HepG2 (cell line): Measurements from ENCODE around the gene SUB1. TPM values are rescaled to one million over a fixed set of nuclear protein-coding genes. Genes with fewer than 3 reads are reported as not detected.

Experiments used
- ATAC-seq: fragments of 200-7000 bp; cut with Tn5 transposase; 3 replicates; pipeline ENCODE4 v1.9.1; 2020; ENCODE audit warnings: mild to moderate bottlenecking, moderate library complexity
- BruUV-seq: library from RNA; stranded (reverse); fragments of 400-500 nt; replicated peaks from 2 replicates; lab custom pipeline; 2021; lab: Mats Ljungman, UMichigan
- CTCF ChIA-PET: fragments of 300-600 bp; formaldehyde crosslinking; extraction: SDS; loops from one replicate; lab custom pipeline; 2021; ENCODE audit warnings: low total read pairs, inconsistent platforms, low intra/inter-chr PET ratio; lab: Yijun Ruan, JAX
- POLR2A ChIA-PET: fragments of 350-600 bp; sonication (Branson Sonifier 250); formaldehyde crosslinking; loops from one replicate; lab custom pipeline; 2020; ENCODE audit warnings: antibody characterized with exemption, inconsistent platforms; lab: Yijun Ruan, JAX
- DNase-seq: peaks from one replicate; pipeline ENCODE4 v3.0.0-alpha.2; 2015; ENCODE audit warnings: low spot score
- FAIRE-seq: peaks from 3 replicates; lab custom pipeline; 2011; peaks lifted over from hg19 to GRCh38; lab: Jason Lieb, UNC
- H2AFZ ChIP-seq: one replicate; pipeline ENCODE4 v1.6.1; 2011; ENCODE audit warnings: low read length, inconsistent platforms
- H3K27ac ChIP-seq: fragments of 300-600 bp; 3 replicates; pipeline ENCODE4 v1.8.0; 2011; ENCODE audit warnings: mixed run types, mild to moderate bottlenecking, mixed read lengths, low read length, inconsistent platforms; ENCODE audit not compliant: insufficient read depth; ENCODE audit errors: extremely low read length
- H3K27me3 ChIP-seq, 2 experiments: fragments of 200-600 bp in 1 of 2; 2 replicates in 1 of 2; 3 replicates in 1 of 2; pipeline versions ENCODE4 v1.6.0 to v1.8.0; 2011; ENCODE audit warnings: low read length in 2 of 2, mild to moderate bottlenecking in 2 of 2, moderate library complexity in 2 of 2, inconsistent platforms in 1 of 2; ENCODE audit not compliant: insufficient read depth in 2 of 2, control insufficient read depth in 1 of 2
- H3K36me3 ChIP-seq, 2 experiments: fragments of 200-600 bp in 1 of 2; replicated peaks in 1 of 2; 2 replicates in 1 of 2; 3 replicates in 1 of 2; pipeline versions ENCODE4 v1.5.1 to v1.8.0; 2011; ENCODE audit warnings: low read length in 2 of 2, inconsistent platforms in 1 of 2; ENCODE audit not compliant: insufficient read depth in 2 of 2, control insufficient read depth in 1 of 2
- H3K4me1 ChIP-seq: 2 replicates; pipeline ENCODE4 v1.5.1; 2012; ENCODE audit warnings: low read length, inconsistent platforms; ENCODE audit not compliant: insufficient read depth
- H3K4me2 ChIP-seq: 2 replicates; pipeline ENCODE4 v1.6.0; 2011; ENCODE audit warnings: low read depth, low read length, inconsistent platforms
- H3K4me3 ChIP-seq, 3 experiments: fragments of 200-600 bp in 1 of 3; sonication (generic), shearing (Covaris generic) in 1 of 3; replicated peaks in 1 of 3; 2 replicates each; pipeline ENCODE4 v1.5.1; 2011 to 2016; ENCODE audit warnings: low read length in 3 of 3, inconsistent platforms in 2 of 3, low read depth in 2 of 3, mild to moderate bottlenecking in 2 of 3, control low read depth in 1 of 3, mixed read lengths in 1 of 3; ENCODE audit not compliant: insufficient read depth in 1 of 3
- H3K79me2 ChIP-seq: one replicate; pipeline ENCODE4 v1.6.1; 2011; ENCODE audit warnings: low read length, inconsistent platforms; ENCODE audit not compliant: insufficient read depth
- H3K9ac ChIP-seq: 2 replicates; pipeline ENCODE4 v1.6.0; 2011; ENCODE audit warnings: mild to moderate bottlenecking, low read depth, low read length, inconsistent platforms; ENCODE audit not compliant: insufficient read depth
- H3K9me3 ChIP-seq: 2 replicates; pipeline ENCODE4 v1.5.1; 2012; ENCODE audit warnings: mild to moderate bottlenecking, low read length
- H4K20me1 ChIP-seq: 2 replicates; pipeline ENCODE4 v1.6.0; 2011; ENCODE audit warnings: inconsistent platforms, mild to moderate bottlenecking, low read length, moderate library complexity; ENCODE audit not compliant: insufficient read depth
- DNMT1 ChIP-seq: sonication (generic); formaldehyde crosslinking; IDR thresholded peaks from 2 replicates; pipeline ENCODE4 v1.5.1; 2020; ENCODE audit warnings: mild to moderate bottlenecking, missing genetic modification reagents
- IRF9 ChIP-seq: sonication (generic); formaldehyde crosslinking; IDR thresholded peaks from 2 replicates; pipeline ENCODE4 v1.8.0; 2022; ENCODE audit warnings: missing genetic modification reagents, mild to moderate bottlenecking, borderline replicate concordance
- ISX ChIP-seq: sonication (generic); formaldehyde crosslinking; conservative IDR thresholded peaks from 2 replicates; pipeline ENCODE4 v1.5.0; 2020; ENCODE audit warnings: missing genetic modification reagents
- MAZ ChIP-seq, 2 experiments: sonication (generic) in 1 of 2; formaldehyde crosslinking in 1 of 2; IDR thresholded peaks; 2 replicates each; pipeline versions ENCODE4 v1.5.0 to v1.6.1; 2012 to 2020; ENCODE audit warnings: low read depth in 2 of 2, mild to moderate bottlenecking in 2 of 2, borderline replicate concordance in 1 of 2, improper control_type of control experiment in 1 of 2, low read length in 1 of 2, missing genetic modification reagents in 1 of 2, moderate library complexity in 1 of 2
- ZBTB20 ChIP-seq: sonication (generic); formaldehyde crosslinking; IDR thresholded peaks from 2 replicates; pipeline ENCODE4 v1.8.1; 2023; ENCODE audit warnings: missing genetic modification reagents, low read depth, mild to moderate bottlenecking, borderline replicate concordance
- ZFP91 ChIP-seq: sonication (generic); formaldehyde crosslinking; IDR thresholded peaks from 2 replicates; pipeline ENCODE4 v1.9.0; 2022; ENCODE audit warnings: missing genetic modification reagents, mild to moderate bottlenecking, borderline replicate concordance
- WGBS: methylation state at CpG from one replicate; pipeline ENCODE4 v1.1.6; 2017; ENCODE audit warnings: low lambda C conversion rate; 5-methylcytosine and 5-hydroxymethylcytosine counted together
- in situ Hi-C: cut with HindIII; loops from 2 replicates; pipeline ENCODE4 v1.10.0; 2017; ENCODE audit warnings: low pct_unique_long_range_greater_than_20kb; ENCODE audit not compliant: extremely low pct_ligation_motif_present
- intact Hi-C: fragments of 100-400 bp; cut with micrococcal nuclease; formaldehyde crosslinking; loops from one replicate; pipeline ENCODE4 v1.10.0; 2022; ENCODE audit not compliant: unreplicated experiment
- polyA plus RNA-seq, 8 experiments: library from polyadenylated mRNA; depleted of rRNA in 3 of 8; stranded (reverse) in 7 of 8; unstranded in 1 of 8; fragments of >200 nt; fragmentation: Illumina TruSeq in 4 of 8; extraction: Trizol in 4 of 8; gene quantifications; 2 replicates each; pipeline versions ENCODE4 v1.2.1 to v1.2.3, GENCODE V29; 2011 to 2016; ENCODE audit warnings: low read depth in 4 of 8, missing spikeins in 1 of 8, mixed read lengths in 1 of 8; ENCODE audit not compliant: insufficient read depth in 1 of 8
- total RNA-seq, 5 experiments: library from RNA; depleted of rRNA; stranded (reverse); fragments of >200 nt; fragmentation: Illumina TruSeq; extraction: Trizol; gene quantifications; 2 replicates each; pipeline ENCODE4 v1.2.3, GENCODE V29; 2016; ENCODE audit warnings: low read depth in 1 of 5

Gene SUB1
- total and polyA plus RNA-seq, 2 of the 13 experiments (the other 11 are each of a cell fraction or from before 2014, with no cell fraction given): 182 to 693 TPM

DNA sequence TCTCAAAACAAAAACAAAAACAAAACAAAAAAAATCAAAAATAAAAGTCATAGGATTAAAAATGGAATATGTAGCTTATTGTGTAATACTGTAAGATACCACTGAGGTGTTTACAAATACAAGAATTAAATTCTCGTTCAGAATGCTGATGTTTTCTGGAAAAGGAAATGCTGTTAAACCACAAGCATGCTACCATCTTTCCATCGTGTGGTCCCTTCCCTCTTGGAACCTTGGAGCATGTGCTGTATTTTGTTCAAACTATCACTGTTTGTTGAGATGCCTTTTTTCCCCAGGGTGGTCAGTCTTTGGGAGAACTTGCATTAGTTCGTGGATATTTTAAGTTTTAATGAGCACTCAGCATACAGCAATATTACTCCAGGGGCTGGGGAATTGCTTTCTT, 39.7 kb downstream of the SUB1 start:
- Histone ChIP-seq H3K4me1 (peaks cover 21% of the 10 kb centered on the region), H3K36me3 (no peaks in the 10 kb centered on the region), H2AFZ (no peak overlapping the region), H3K4me3 (no peak overlapping the region), H3K4me2 (no peak overlapping the region), H3K27ac (no peak overlapping the region), H3K9me3 (no peaks in the 10 kb centered on the region), H3K9ac (no peak overlapping the region), H4K20me1 (no peaks in the 10 kb centered on the region), H3K79me2 (no peaks in the 10 kb centered on the region), H3K27me3 (no peaks in the 10 kb centered on the region)
- BruUV-seq: no TSS peak
- TF ChIP-seq DNMT1 (CRISPR knock-in tag): no peak
- TF ChIP-seq ZBTB20 (CRISPR knock-in tag): no peak
- no peak for TF ChIP-seq MAZ (IDR thresholded peaks at IDR 0.05; ENCODE audit: borderline replicate concordance, low read depth, low read length)
- TF ChIP-seq MAZ (CRISPR knock-in tag; IDR thresholded peaks at IDR 0.05; ENCODE audit: low read depth): no peak
- TF ChIP-seq ISX (CRISPR knock-in tag): no peak
- TF ChIP-seq ZFP91 (CRISPR knock-in tag): no peak
- TF ChIP-seq IRF9: no peak
- ATAC-seq (no peak), DNase-seq (no peak), FAIRE-seq (no peak)
- in situ Hi-C loops: no loop called here
- ChIA-PET CTCF (no interaction called here), POLR2A (no interaction called here)
- 28% methylated on average over 3 of the region's 3 CpGs for WGBS
- intact Hi-C loops: no loop called here
